ENCODE results near the gene APEH. TPM values are rescaled to one million over a fixed set of nuclear protein-coding genes. Genes with fewer than 3 reads are reported as not detected.

Gene APEH
- total and polyA plus RNA-seq, 4 donors = 25.2 to 119 (median 69.2) TPM

DNA sequence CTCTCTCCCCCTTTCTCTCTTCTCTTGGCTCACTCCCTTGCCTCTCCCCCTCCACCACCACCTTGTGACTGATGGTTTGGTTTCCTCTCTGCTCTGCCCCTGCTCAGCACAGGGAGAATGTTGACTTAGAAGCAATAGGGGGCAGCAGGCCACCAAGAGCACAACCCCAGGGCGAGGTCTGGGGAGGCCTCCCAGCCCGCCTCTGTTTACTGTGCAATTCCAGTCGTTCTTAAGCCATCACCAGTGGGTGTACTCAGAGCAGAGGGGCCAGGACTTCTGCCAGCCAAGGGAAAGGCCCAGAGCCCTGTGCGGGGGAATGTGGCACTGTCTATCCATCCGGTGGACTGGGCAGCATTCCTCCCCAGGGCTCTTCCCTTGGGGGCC is 5.7 kb upstream of the APEH start:
- TF ChIP-seq, protein P1, sequence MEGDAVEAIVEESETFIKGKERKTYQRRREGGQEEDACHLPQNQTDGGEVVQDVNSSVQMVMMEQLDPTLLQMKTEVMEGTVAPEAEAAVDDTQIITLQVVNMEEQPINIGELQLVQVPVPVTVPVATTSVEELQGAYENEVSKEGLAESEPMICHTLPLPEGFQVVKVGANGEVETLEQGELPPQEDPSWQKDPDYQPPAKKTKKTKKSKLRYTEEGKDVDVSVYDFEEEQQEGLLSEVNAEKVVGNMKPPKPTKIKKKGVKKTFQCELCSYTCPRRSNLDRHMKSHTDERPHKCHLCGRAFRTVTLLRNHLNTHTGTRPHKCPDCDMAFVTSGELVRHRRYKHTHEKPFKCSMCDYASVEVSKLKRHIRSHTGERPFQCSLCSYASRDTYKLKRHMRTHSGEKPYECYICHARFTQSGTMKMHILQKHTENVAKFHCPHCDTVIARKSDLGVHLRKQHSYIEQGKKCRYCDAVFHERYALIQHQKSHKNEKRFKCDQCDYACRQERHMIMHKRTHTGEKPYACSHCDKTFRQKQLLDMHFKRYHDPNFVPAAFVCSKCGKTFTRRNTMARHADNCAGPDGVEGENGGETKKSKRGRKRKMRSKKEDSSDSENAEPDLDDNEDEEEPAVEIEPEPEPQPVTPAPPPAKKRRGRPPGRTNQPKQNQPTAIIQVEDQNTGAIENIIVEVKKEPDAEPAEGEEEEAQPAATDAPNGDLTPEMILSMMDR (IDR thresholded peaks at IDR 0.05; ENCODE audit: control extremely low read depth, extremely low read depth) = no peak
- ATAC-seq (ENCODE audit: insufficient read depth, low FRiP score) = no peak
- DNase-seq = no peak
- Histone ChIP-seq H3K4me3 (no peak overlapping the region), H3K27me3 (ENCODE audit: control insufficient read depth in 3 of 3, insufficient read depth in 3 of 3, low read length in 2 of 3) (no peaks in the 10 kb centered on the region), H3K36me3 (ENCODE audit: control insufficient read depth in 4 of 4, insufficient read depth in 4 of 4, low read length in 4 of 4) (no peaks in the 10 kb centered on the region), H3K4me1 (ENCODE audit: control insufficient read depth in 5 of 5, insufficient read depth in 5 of 5, low read length in 5 of 5) (peaks cover 0 to 4% (median 0%) of the 10 kb centered on the region in 5 donors), H3K27ac (ENCODE audit: low read depth in 1 of 2, low read length in 1 of 2) (no peak overlapping the region), H3K9me3 (ENCODE audit: control insufficient read depth in 4 of 4, insufficient read depth in 3 of 4, low read length in 3 of 4) (no peaks in the 10 kb centered on the region), H3K9ac (ENCODE audit: insufficient read depth in 1 of 2, low read length in 2 of 2) (no peak overlapping the region)
- 40% methylated on average over 5 of the region's 5 CpGs for WGBS, 2 donors

DNA sequence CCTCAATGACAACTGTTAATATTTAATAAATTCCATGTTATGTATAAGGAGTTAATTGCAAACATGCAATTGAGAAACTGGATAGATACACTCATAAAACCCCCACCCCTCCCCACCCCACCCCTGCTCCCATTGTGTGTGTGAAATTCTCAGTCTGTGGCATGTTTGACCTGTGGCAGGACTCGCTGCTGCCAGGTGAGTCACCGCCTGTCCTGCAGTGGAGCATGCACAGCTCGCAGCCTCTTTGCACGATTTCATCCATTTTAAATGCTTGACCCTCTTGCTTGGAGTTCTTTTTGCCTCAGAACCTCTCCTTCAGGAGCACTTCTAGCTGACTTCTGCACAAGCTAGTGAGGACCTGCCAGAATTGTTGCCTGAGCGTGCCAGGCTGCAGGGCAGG is 5.3 kb upstream of the APEH start:
- no peak for DNase-seq
- TF ChIP-seq, protein P1 (IDR thresholded peaks at IDR 0.05; ENCODE audit: control extremely low read depth, extremely low read depth) = no peak
- Histone ChIP-seq H3K27ac (ENCODE audit: low read depth in 1 of 2, low read length in 1 of 2) (no peak overlapping the region), H3K27me3 (ENCODE audit: control insufficient read depth in 3 of 3, insufficient read depth in 3 of 3, low read length in 2 of 3) (no peaks in the 10 kb centered on the region), H3K9ac (ENCODE audit: insufficient read depth in 1 of 2, low read length in 2 of 2) (no peak overlapping the region), H3K36me3 (ENCODE audit: control insufficient read depth in 4 of 4, insufficient read depth in 4 of 4, low read length in 4 of 4) (no peaks in the 10 kb centered on the region), H3K4me1 (ENCODE audit: control insufficient read depth in 5 of 5, insufficient read depth in 5 of 5, low read length in 5 of 5) (peaks cover 0 to 5% (median 0%) of the 10 kb centered on the region in 5 donors), H3K9me3 (ENCODE audit: control insufficient read depth in 4 of 4, insufficient read depth in 3 of 4, low read length in 3 of 4) (no peaks in the 10 kb centered on the region), H3K4me3 (no peak overlapping the region)
- WGBS, 2 donors = 58 to 82% methylated on average over 5 of the region's 5 CpGs
- no peak for ATAC-seq (ENCODE audit: insufficient read depth, low FRiP score)

GRCh38 chr3:49669352-49669751 is 4.8 kb upstream of the APEH start:
- no peak for DNase-seq
- WGBS, 2 donors = 77 to 88% methylated on average over 3 of the region's 3 CpGs

GRCh38 chr3:49670940-49671290 is 3.2 kb upstream of the APEH start:
- Histone ChIP-seq H3K4me1 (ENCODE audit: control insufficient read depth in 5 of 5, insufficient read depth in 5 of 5, low read length in 5 of 5) (peaks cover 0 to 15% (median 0%) of the 10 kb centered on the region in 5 donors), H3K4me3 (no peak overlapping the region), H3K27ac (ENCODE audit: low read depth in 1 of 2, low read length in 1 of 2) (no peak overlapping the region), H3K9me3 (ENCODE audit: control insufficient read depth in 4 of 4, insufficient read depth in 3 of 4, low read length in 3 of 4) (no peaks in the 10 kb centered on the region), H3K9ac (ENCODE audit: insufficient read depth in 1 of 2, low read length in 2 of 2) (no peak overlapping the region), H3K36me3 (ENCODE audit: control insufficient read depth in 4 of 4, insufficient read depth in 4 of 4, low read length in 4 of 4) (peaks cover 0 to 3% (median 1%) of the 10 kb centered on the region in 4 donors), H3K27me3 (ENCODE audit: control insufficient read depth in 3 of 3, insufficient read depth in 3 of 3, low read length in 2 of 3) (no peaks in the 10 kb centered on the region)
- DNase-seq = no peak
- no peak for ATAC-seq (ENCODE audit: insufficient read depth, low FRiP score)
- WGBS, 2 donors = 64 to 72% methylated on average over 6 of the region's 6 CpGs
- TF ChIP-seq, protein P1 (IDR thresholded peaks at IDR 0.05; ENCODE audit: control extremely low read depth, extremely low read depth) = no peak

More at GRCh38 chr3:49669352-49669751, 4.8 kb upstream of the APEH start:
- no peak overlapping the region for H3K9ac ChIP-seq (ENCODE audit: insufficient read depth in 1 of 2, low read length in 2 of 2)
- ATAC-seq (ENCODE audit: insufficient read depth, low FRiP score) = no peak
- no peaks in the 10 kb centered on the region for H3K27me3 ChIP-seq (ENCODE audit: control insufficient read depth in 3 of 3, insufficient read depth in 3 of 3, low read length in 2 of 3)
- no peak overlapping the region for H3K4me3 ChIP-seq
- H3K36me3 ChIP-seq (ENCODE audit: control insufficient read depth in 4 of 4, insufficient read depth in 4 of 4, low read length in 4 of 4) = no peaks in the 10 kb centered on the region
- peaks cover 0 to 6% (median 0%) of the 10 kb centered on the region in 5 donors for H3K4me1 ChIP-seq (ENCODE audit: control insufficient read depth in 5 of 5, insufficient read depth in 5 of 5, low read length in 5 of 5)
- no peak overlapping the region for H3K27ac ChIP-seq (ENCODE audit: low read depth in 1 of 2, low read length in 1 of 2)
- TF ChIP-seq, protein P1 (IDR thresholded peaks at IDR 0.05; ENCODE audit: control extremely low read depth, extremely low read depth) = no peak
- no peaks in the 10 kb centered on the region for H3K9me3 ChIP-seq (ENCODE audit: control insufficient read depth in 4 of 4, insufficient read depth in 3 of 4, low read length in 3 of 4)

All from lung (tissue), 12 donors.